Upper lobe of left lung (tissue), 4 donors: Measurements from ENCODE around the gene SPATA6L.

Experiments used
- EP300 ChIP-seq, 4 donors: sonication (generic); formaldehyde crosslinking; IDR thresholded peaks; one replicate each; pipeline ENCODE4 v1.5.1; 2017; ENCODE audit warnings: antibody characterized with exemption in 4 of 4, control low read depth in 2 of 4
- POLR2A ChIP-seq, 4 donors: fragments of 450-650 bp; IDR thresholded peaks; one replicate each; pipeline ENCODE4 v1.5.1; 2016 to 2017; ENCODE audit warnings: antibody characterized with exemption in 4 of 4, mild to moderate bottlenecking in 2 of 4
- POLR2AphosphoS5 ChIP-seq, 2 donors: sonication (generic); formaldehyde crosslinking; IDR thresholded peaks; one replicate each; pipeline ENCODE4 v1.5.1; 2017; ENCODE audit warnings: antibody characterized with exemption in 2 of 2
- TF ChIP-seq, protein P1 (sequence below), 6 experiments: fragments of 450-650 bp in 4 of 6; fragments of 200-600 bp in 2 of 6; sonication (generic) in 2 of 6; IDR thresholded peaks; one replicate each; pipeline ENCODE4 v1.5.1; 2016 to 2019; ENCODE audit warnings: antibody characterized with exemption in 6 of 6

DNA sequence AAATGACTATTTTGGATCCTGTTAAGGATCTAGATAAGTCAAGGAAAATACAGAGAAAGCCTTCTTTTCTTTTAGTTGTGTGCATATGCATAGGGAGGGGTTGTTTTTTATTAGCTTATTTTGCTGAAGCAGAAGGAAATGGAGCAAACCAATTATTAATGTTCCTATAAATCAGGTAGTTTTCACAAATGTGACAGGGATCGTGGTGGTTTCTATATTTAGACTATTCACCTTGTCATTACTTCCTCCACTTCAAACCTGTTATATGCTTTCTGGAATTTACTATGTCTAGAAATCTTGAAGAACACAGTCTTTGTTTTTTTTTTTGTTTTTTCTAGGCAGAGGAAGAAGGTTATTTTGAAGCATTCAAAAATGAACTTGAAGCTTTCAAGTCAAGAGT, 35.2 kb upstream of the SPATA6L start:
- TF ChIP-seq, protein P1, sequence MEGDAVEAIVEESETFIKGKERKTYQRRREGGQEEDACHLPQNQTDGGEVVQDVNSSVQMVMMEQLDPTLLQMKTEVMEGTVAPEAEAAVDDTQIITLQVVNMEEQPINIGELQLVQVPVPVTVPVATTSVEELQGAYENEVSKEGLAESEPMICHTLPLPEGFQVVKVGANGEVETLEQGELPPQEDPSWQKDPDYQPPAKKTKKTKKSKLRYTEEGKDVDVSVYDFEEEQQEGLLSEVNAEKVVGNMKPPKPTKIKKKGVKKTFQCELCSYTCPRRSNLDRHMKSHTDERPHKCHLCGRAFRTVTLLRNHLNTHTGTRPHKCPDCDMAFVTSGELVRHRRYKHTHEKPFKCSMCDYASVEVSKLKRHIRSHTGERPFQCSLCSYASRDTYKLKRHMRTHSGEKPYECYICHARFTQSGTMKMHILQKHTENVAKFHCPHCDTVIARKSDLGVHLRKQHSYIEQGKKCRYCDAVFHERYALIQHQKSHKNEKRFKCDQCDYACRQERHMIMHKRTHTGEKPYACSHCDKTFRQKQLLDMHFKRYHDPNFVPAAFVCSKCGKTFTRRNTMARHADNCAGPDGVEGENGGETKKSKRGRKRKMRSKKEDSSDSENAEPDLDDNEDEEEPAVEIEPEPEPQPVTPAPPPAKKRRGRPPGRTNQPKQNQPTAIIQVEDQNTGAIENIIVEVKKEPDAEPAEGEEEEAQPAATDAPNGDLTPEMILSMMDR (IDR thresholded peaks at IDR 0.05), result no peak
- TF ChIP-seq POLR2A (IDR thresholded peaks at IDR 0.05) (no peak), POLR2AphosphoS5 (IDR thresholded peaks at IDR 0.05) (no peak), EP300 (IDR thresholded peaks at IDR 0.05) (no peak)
